ENCODE results near the gene PNPLA7. TPM values are rescaled to one million over a fixed set of nuclear protein-coding genes. Genes with fewer than 3 reads are reported as not detected.
"Not testable (repeated sequence)": the region's sequence is repeated elsewhere in the genome, so short reads cannot be mapped to it uniquely, and the experiment has no call there.

The PNPLA7 gene
- polyA plus RNA-seq, 12 donors = 1.3 to 4.6 (median 2.9) TPM; not detected in 1

- DNase-seq = no peak
Measured at GRCh38 chr9:137480686-137481683, 69.2 kb downstream of the PNPLA7 start.

GRCh38 chr9:137479892-137480685, 70.1 kb downstream of the PNPLA7 start:
- no peak for DNase-seq

GRCh38 chr9:137478962-137479861, 71.0 kb downstream of the PNPLA7 start:
- DNase-seq = no peak

GRCh38 chr9:137478613-137478961, 71.6 kb downstream of the PNPLA7 start:
- DNase-seq = no peak

GRCh38 chr9:137477778-137478612, 72.2 kb downstream of the PNPLA7 start:
- no peak for DNase-seq

GRCh38 chr9:137476856-137477255, 73.3 kb downstream of the PNPLA7 start:
- no peak for DNase-seq

- no peak for DNase-seq
Measured at GRCh38 chr9:137475666-137476065, 74.5 kb downstream of the PNPLA7 start.

- no peak for DNase-seq
Measured at GRCh38 chr9:137474271-137474670, 75.9 kb downstream of the PNPLA7 start.

GRCh38 chr9:137470785-137471184, 79.4 kb downstream of the PNPLA7 start:
- DNase-seq = no peak

- DNase-seq = no peak
Measured at GRCh38 chr9:137467896-137468295, 82.3 kb downstream of the PNPLA7 start.

- DNase-seq = no peak
Measured at GRCh38 chr9:137467161-137467581, 83.0 kb downstream of the PNPLA7 start.

GRCh38 chr9:137466389-137467085, 83.7 kb downstream of the PNPLA7 start:
- not testable (repeated sequence) for DNase-seq

- DNase-seq = no peak
Measured at GRCh38 chr9:137465720-137466388, 84.3 kb downstream of the PNPLA7 start.

- no peak for DNase-seq
Measured at GRCh38 chr9:137465000-137465719, 85.0 kb downstream of the PNPLA7 start.

- no peak for DNase-seq
Measured at GRCh38 chr9:137464291-137464999, 85.8 kb downstream of the PNPLA7 start.

- no peak for DNase-seq
Measured at GRCh38 chr9:137463931-137464290, 86.3 kb downstream of the PNPLA7 start.

GRCh38 chr9:137462986-137463930, 86.9 kb downstream of the PNPLA7 start:
- no peak for DNase-seq
